A673 (cell line): ENCODE measurements around the gene CDH4.

ENCODE experiments used
- CTCF ChIP-seq: fragments of 300-800, 200-600 bp; sonication (generic); conservative IDR thresholded peaks from 2 replicates; pipeline ENCODE4 v1.5.1; 2017; ENCODE audit warnings: low read depth, mild to moderate bottlenecking, antibody characterized with exemption, low read length, moderate library complexity, mixed read lengths
- EZH2 ChIP-seq: fragments of 200-600 bp; sonication (generic); IDR thresholded peaks from 2 replicates; pipeline ENCODE4 v1.6.1; 2017; ENCODE audit warnings: borderline replicate concordance, low read depth, mild to moderate bottlenecking, mixed read lengths, antibody characterized with exemption, low read length; ENCODE audit not compliant: poor library complexity, severe bottlenecking

DNA sequence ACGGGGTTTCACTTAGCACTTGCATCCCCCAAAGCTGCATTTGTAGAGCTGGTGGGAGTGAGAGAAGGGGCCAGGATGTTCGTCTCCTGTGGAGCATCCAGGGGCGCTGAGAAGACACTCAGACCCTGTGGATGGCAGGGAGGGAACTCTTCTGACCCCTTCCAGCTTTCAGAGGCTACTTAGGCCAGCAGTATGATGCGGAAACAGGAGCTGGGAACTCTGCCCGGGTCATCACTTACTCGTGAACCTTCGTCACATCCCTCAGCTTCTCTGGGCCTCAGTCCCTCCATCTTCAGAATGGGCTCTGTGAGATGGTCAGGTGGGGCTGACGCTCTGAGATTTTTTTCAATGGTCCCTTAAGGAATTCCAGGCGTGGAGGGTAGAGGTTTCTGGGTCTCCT, 585.1 kb downstream of the CDH4 start:
- TF ChIP-seq EZH2 (no peak), CTCF (no peak)
